Measurements from ENCODE around the gene PGGT1B.

- TF ChIP-seq CTCF (IDR thresholded peaks at IDR 0.05) (no peak), POLR2AphosphoS5 (IDR thresholded peaks at IDR 0.05; ENCODE audit: low read depth, low read length) (no peak), REST (IDR thresholded peaks at IDR 0.05; ENCODE audit: insufficient read depth in 1 of 2, low read depth in 2 of 2, low read length in 1 of 2) (no peak)
Observed at GRCh38 chr5:115194676-115195075, 68.0 kb downstream of the PGGT1B start.

Data from Panc1 (cell line).